IPS-NIHi11 (cell line): Measurements from ENCODE around the gene ASPDH.
"Not testable (repeated sequence)": the region's sequence is repeated elsewhere in the genome, so short reads cannot be mapped to it uniquely, and the experiment has no call there.

Source experiments
- DNase-seq: peaks from one replicate; pipeline ENCODE4 v3.0.0; 2012; ENCODE audit warnings: mixed read lengths, low spot score

ASPDH gene

DNA sequence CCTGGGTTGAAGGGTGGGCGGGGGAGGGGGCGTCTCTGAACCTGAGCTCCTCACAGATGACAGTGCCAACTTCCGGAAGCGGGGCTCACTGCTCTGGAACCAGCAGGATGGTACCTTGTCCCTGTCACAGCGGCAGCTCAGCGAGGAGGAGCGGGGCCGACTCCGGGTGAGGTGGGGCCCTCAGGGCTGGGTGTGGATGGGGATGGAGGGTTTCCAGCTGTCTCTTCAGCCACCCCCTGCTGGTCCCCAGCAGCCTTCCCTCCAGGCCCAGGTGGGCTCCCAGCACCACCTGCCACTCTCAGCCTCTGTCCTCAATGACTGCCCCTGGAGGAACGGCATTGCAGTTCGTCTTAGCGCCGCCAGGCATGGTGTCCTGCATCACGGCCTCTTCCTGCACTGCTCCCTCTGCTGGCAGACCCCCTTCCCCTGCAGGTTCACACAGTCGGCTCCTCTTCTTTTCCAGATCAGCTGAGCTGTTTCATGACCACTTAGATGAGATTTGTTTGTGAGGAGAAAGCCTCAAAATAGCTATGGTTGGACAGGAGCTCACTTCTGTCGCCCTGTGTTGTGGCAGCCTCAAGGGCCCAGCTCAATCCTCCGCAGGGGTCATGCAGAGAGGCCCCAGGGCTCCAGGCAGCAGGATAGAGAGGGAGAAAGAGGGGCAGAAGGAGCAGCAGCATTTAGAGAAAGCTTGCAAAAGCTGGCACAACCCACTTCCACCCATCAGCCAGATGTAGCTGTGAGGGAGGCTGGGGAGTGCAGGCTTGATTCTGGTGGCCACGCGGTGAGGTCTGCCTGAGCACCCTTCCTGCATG, 34.6 kb downstream of the ASPDH start:
- peak; percentile 75 for DNase-seq

DNA sequence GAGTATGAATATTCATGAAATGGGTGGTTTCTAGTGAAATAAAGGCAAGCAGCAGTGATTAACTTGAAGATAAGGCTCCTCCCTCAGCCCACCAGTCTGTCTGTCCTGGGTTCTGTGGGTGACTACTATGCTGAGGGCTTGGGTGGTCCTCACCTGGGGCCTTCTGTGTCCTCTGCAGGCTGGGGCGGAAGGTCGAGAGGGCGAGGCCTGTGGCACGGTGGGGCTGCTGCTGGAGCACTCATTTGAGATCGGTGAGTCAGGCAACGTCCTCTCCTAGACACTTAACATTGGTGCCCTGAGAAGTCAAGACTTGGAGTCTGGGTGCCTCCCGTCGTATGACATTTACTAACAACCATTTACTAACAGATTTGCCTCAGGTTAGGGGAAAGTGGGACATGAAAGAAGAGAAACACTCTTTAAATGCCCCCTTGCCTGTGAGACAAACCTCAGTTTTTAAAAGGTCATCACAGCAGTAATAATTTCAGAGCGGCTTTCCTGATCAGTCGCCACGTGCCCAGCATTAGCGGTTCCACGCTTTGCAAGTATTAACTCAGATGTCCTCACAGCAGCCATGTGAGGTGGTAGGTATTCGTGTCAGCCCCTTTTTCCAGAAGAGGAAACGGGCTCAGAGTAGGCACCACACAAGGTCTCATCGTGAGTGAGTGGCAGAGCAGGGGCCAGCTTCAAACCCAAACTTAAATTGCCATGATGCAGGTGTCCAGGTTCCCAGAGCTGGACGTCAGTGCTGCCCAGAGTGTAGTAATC, 35.8 kb downstream of the ASPDH start:
- no peak for DNase-seq

DNA sequence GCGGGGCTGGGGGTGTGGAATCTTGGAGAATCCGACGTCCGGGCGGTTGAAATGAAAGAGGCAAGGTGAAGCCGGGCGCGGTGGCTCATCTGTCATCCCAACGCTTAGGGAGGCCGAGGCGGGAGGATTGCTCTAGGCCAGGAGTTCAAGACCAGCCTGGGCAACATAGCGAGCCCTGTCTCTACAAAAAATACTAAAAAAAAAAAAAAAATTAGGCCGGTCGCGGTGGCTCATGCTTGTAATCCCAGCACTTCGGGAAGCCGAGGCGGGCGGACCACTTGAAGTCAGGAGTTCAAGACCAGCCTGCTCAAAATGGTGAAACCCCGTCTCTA, 36.8 kb downstream of the ASPDH start:
- DNase-seq = no peak

DNA sequence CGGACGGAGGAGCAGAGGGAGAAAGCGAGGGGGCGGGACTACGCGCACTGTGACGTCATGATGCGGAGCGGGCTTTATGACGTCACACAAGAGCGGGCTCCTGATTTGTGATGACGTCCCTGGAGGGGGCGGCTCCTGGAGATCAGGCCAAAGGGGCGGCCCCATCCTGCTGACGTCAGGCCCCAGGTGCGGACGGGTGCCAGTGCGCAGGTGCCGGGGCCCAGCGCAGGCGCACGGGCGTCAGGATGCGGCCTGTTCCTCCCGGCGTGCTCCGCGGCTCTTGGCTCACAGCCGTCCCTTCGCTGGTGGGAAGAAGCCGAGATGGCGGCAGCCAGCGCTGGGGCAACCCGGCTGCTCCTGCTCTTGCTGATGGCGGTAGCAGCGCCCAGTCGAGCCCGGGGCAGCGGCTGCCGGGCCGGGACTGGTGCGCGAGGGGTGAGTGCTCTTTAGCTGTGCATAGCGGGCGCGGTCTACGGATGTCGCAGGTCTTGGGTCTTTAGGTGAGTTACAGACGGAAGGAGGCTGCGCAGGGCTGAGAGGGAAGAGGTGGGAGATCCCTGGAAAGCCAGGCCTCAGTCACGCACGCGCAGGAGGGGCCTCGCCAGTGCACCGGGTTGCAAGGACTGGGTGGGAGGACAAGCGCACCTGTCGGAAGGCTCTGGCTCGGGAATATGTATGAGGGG, 37.3 kb downstream of the ASPDH start, which contains the start of the genes EMC10 and GARIN5A:
Gene EMC10, plus strand, starts transcription at position 284 of the 683 bp plus-strand sequence. Its CDS starts 38 bp downstream, at position 322.
Gene GARIN5A, minus strand, starts transcription at position 625 of the 683 bp plus-strand sequence. Its CDS starts 460 bp downstream, at position 165.
- DNase-seq = peak; percentile 100

DNA sequence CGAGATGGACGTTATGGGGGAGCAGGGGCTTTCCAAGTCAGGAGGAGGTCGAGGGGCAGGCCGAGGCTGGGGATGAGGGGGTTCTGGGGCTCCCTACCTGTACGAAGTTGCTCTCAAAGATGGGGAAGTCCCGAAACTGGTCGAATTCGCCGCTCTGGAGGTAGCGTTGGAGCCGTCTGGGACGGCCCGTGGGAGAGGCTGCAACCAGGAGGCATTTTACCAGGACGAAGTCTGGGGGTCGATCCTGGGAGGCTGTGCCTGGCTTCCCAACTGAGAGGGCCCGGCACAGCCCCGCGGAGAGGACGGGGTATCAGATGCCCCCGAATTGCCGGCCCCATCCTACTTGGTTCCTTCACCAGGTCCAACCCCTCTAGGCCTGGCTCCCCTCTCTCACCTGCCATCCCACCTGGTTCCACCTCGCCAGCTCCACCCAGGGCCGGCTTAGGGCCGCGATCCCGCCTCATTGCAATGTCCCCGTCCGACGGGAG, 37.9 kb downstream of the ASPDH start:
- DNase-seq = no peak

DNA sequence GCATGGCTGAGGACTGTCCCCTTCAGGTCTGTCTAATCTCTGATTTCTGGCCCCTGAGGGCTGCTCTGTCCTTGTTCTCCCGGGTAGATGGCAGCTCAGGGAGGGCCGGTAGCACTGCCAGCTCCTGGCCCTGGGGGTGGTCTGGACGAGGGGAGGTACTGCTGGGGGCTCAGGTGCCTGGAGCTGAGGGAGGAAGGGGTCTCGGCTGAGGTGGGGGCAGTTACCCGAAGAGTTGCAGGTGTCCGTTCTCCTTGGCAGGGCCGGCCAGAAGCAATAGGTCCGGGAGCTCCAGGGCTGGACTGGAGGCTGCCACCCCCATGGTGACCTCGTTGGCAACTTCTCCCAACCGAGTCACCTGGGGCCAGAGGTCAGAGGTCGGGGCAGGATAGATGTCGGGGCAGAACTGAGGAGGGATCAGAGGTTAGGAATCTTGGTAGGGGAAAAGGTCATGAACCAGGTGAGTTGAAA, 38.6 kb downstream of the ASPDH start:
- no peak for DNase-seq

DNA sequence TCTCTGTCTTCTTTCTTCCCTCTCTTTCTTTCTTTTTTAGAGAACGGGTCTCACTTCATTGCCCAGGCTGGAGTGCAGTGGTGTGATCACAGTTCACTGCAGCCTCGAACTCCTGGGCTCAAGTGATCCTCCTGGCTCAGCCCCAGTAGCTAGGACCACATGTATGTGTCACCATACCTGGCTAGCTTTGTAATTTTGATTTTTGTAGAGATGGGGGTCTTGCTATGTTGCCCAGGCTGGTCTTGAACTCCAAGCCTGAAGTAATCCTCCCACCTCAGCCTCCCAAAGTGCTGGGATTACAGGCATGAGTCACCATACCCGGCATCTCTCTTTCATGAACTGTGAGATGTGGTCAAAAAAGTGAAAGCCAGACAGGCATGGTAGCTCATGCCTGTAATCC, 40.4 kb downstream of the ASPDH start:
- DNase-seq = not testable (repeated sequence)

DNA sequence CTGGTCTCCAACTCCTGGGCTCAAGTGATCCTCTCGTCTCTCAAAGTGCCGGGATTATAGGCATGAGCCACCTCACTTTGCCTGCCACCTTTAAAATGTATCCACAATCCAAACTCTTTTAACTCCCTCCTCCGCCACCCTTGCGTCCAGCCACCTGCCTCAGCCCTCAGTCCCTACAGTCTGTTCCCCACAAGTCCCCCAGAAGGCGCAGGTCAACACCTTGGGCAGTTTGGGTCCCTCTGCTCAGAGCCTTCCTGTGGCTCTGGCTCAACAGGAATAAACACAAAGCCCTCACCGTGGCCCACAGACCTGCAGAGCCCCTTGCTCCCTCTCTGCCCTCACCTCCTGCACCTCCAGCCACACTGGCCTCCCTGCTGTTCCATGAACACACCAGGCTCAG, 44.9 kb downstream of the ASPDH start:
- DNase-seq = no peak

DNA sequence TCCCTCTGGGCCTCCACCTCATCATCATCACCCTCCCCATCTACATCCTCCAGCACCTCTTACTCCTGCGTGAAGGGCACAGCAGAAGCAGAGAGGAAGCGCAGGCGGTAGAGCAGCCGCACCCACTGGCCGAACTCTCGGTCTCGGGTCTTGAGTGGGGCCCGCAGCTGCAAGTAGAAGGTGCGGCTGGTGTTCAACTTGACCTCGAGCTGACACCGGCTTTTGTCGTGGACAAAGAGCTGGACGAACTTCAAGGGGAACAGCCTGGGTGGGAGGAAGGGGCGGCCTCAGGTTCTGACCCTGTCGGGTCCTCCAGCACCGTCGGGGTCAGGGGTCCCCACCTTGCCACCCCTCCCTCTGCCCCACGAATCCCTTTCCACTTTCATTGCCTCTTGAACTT, 46.1 kb downstream of the ASPDH start:
- no peak for DNase-seq

DNA sequence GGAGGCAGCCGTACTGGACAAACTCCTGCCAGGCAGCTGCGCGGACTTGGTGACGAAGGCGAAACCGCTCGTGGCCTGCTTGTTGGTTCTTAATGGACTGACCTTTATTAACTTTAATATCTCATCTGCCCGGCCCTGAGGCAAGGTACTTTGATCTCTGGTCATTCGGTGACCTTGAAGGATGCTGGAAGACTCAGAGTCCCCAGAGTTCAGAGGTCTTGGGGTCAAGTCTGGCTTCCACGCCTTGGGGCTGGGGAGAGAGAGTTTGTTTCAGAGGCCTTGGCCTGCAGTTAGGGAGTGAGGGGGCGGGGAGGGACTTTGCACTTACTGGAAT, 47.0 kb downstream of the ASPDH start:
- no peak for DNase-seq

DNA sequence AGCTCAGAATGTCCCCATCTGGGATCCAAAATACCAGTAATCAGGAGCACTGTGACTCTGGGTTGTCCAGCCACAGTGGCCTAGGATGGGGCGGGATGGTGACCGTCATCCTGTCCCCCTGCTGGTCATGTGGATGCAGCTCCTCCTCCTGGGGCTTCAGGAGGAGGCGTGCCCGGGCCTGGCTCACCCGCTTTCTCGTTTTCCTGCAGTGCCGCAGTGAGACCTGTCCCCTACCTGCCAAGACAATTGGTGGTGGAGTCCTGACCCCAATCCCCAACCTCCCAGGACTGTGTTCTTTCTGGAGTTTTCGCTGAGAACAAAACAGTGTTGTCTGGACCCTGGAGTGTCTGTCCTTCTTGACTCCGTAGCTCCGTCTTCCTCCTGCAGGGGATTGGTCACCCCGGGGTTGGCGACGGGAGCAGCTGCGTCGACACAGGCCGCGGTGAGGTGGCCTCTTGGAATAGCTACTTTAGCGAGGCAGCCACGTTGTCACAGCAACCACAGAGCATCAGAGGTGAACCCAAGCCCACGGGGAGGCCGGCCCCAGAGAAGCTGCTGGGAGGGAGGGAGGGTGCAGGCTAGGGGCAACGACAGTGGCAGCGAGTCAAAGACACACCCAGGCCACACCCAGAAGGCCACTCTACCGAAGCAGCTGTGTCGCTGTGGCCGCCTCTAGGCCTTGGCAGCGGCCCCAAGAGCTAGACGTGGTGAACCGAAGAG, 47.6 kb downstream of the ASPDH start:
- peak; percentile 81 for DNase-seq

DNA sequence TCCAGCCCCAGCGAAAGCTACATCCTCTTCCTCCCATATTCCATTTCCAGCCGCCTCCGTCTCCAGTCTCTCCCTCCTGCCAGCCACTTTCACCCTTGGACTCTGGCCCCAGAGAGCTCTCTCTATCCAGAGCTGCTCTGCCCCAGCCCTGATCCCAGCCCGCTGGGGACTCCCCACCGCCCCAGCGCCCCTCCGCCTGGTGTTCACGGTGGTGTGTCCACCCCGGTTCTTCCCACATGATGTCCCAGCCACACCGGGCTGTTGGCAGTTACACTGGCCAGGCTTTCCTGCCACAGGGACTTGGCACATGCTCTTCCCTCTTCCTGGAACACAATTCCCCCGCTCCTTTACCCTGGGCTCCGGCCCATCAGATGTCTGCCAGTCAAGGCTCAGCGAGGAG, 48.7 kb downstream of the ASPDH start:
- DNase-seq = no peak

DNA sequence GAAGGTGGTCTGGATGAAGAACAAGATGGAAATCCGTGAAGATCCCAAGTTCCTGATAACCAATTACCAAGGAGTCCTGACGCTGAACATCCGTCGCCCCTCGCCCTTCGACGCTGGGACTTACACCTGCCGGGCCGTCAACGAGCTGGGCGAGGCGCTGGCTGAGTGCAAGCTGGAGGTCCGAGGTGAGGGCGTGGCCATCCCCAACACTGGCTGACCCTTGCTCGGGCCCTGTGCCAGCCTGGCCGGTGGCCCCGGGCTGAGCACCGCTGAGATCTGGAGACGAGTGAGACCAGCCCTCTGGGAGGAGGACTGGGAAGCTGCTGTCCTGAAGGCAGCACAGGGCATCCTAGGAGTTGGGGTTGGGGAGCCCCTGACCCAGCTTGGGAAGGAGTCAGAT, 49.4 kb downstream of the ASPDH start:
- no peak for DNase-seq

DNA sequence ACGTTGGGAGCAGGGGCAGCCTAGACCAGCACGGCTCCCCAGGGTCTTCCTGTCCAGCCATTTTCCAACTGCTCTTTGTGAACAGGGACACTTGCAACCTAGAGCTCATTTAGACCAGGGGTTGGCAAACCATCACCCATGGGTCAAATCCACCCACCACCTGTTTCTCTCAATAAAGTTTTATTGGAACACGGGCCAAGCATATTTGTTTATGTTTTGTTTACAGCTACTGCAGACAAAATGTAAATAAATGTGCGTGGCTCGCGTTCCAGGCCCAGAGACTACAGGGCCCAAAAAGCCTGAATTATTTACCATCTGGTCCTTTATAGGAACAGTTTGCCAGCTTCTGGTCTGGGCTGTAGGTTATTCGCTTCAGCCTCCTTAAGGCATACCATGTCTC, 50.7 kb downstream of the ASPDH start:
- DNase-seq = no peak
